ENCODE results near the gene RBM4B. TPM values are rescaled to one million over a fixed set of nuclear protein-coding genes. Genes with fewer than 3 reads are reported as not detected.

RBM4B gene
- total RNA-seq (2021; ENCODE audit: unreplicated experiment) (33.6 TPM), Bru-seq, nascent RNA (percentile 85 among the genes with signal in this experiment), BruChase-seq, experiment 1, labeled RNA remaining after a 2-hour chase (percentile 86 among the genes with signal in this experiment), BruChase-seq, experiment 2, labeled RNA remaining after a 6-hour chase (percentile 81 among the genes with signal in this experiment)
- polyA plus RNA-seq (2012; ENCODE audit: insufficient read length), result 29.5 TPM
- long read RNA-seq, transcript RBM4B-201 (4 exons, 1,840 nt), result major isoform, 28 of 83 reads
- long read RNA-seq, transcript RBM4B-206 (2 exons, 1,646 nt), result minor isoform, 14 of 83 reads
- long read RNA-seq, partial matches to known transcripts, result 14 of 83 reads
- long read RNA-seq, other reads (novel, unspliced or antisense), result 25 of 83 reads

GRCh38 chr11:66677599-66678375, at the start of gene RBM4B:
RBM4B (minus strand) TSS chr11:66677887; CDS start chr11:66677079, 808 bp downstream.
- Histone ChIP-seq H3K4me3 (ENCODE audit: low read depth in 2 of 2, low read length in 2 of 2) (peak within 1 kb of the TSS; percentile 64 to 92), H3K27me3 (ENCODE audit: control insufficient read depth, insufficient read depth, low read length) (no peaks in the 10 kb centered on the region), H3K36me3 (ENCODE audit: control insufficient read depth, insufficient read depth, low read length) (peaks cover 5% of the 10 kb centered on the region; the same call in 1 of the 2 replicates), H3K9me3 (ENCODE audit: control insufficient read depth, insufficient read depth, low read depth, low read length) (no peaks in the 10 kb centered on the region), H3K27ac (ENCODE audit: low read length) (peak within 1 kb of the TSS; percentile 91), H3K4me1 (ENCODE audit: control insufficient read depth, insufficient read depth, low read length) (peaks cover 20% of the 10 kb centered on the region)
- POLR2A ChIA-PET, result interaction anchor here (0.6 to 1.1 kb wide), 2 partner anchors 38 to 73 kb away, joined by 3 to 4 read pairs; no protein-coding TSS in a partner anchor
- ATAC-seq, result peak; percentile 98
- in situ Hi-C loops (cut with HindIII; ENCODE audit: low pct_unique_long_range_greater_than_20kb, low sequenced_read_pairs) (loop anchor here (5.0 kb wide), 1 partner anchor 55 kb away; no protein-coding TSS in a partner anchor), intact Hi-C loops (cut with micrococcal nuclease; ENCODE audit: unreplicated experiment) (loop anchor here (1.0 to 10.0 kb wide), 2 partner anchors 103 to 269 kb away; no protein-coding TSS in a partner anchor)
- CTCF ChIA-PET, result interaction anchor here (0.6 to 2.1 kb wide), 10 partner anchors 13 to 355 kb away, joined by 3 to 8 read pairs (median 6); partner anchors contain the start of gene MRPL11
- peak; percentile 77 for DNase-seq (ENCODE audit: low read depth, low spot score)
- TF ChIP-seq REST (IDR thresholded peaks at IDR 0.05; ENCODE audit: insufficient read depth in 1 of 2, low read depth in 2 of 2, low read length in 1 of 2), result peak in 1 of 2 experiments; percentile 65; a peak in 1 of 4 replicates
- peak; percentile 93; the same call in 1 of the 2 replicates for TF ChIP-seq SIN3A (IDR thresholded peaks at IDR 0.05; ENCODE audit: borderline replicate concordance, insufficient read depth, low read depth, low read length)
- peak; percentile 48; the same call in 1 of the 2 replicates for TF ChIP-seq TCF7L2 (IDR thresholded peaks at IDR 0.05; ENCODE audit: low read depth, low read length)
- no peak for TF ChIP-seq CTCF (IDR thresholded peaks at IDR 0.05)
- peak; percentile 92 for TF ChIP-seq POLR2AphosphoS5 (IDR thresholded peaks at IDR 0.05; ENCODE audit: low read depth, low read length)
- no TSS peak for BruUV-seq (replicated peaks)

- intact Hi-C loops (cut with micrococcal nuclease; ENCODE audit: unreplicated experiment), result no loop called here
- CTCF ChIA-PET, result interaction anchor here (1.0 kb wide), 1 partner anchor 85 kb away, joined by 3 read pairs; no protein-coding TSS in a partner anchor
- H3K4me1 ChIP-seq (ENCODE audit: control insufficient read depth, insufficient read depth, low read length), result peaks cover 6% of the 10 kb centered on the region; the same call in 1 of the 2 replicates
Measured at GRCh38 chr11:66725647-66726046, 48.0 kb upstream of the RBM4B start.

More at GRCh38 chr11:66725647-66726046, 48.0 kb upstream of the RBM4B start:
- peaks cover 22% of the 10 kb centered on the region for H3K27me3 ChIP-seq (ENCODE audit: control insufficient read depth, insufficient read depth, low read length)
- POLR2A ChIA-PET, result no interaction called here
- H3K27ac ChIP-seq (ENCODE audit: low read length), result no peak overlapping the region
- in situ Hi-C loops (cut with HindIII; ENCODE audit: low pct_unique_long_range_greater_than_20kb, low sequenced_read_pairs), result no loop called here
- no peaks in the 10 kb centered on the region for H3K9me3 ChIP-seq (ENCODE audit: control insufficient read depth, insufficient read depth, low read depth, low read length)
- no peak for ATAC-seq
- DNase-seq (ENCODE audit: low read depth, low spot score), result no peak
- no peak for TF ChIP-seq CTCF (IDR thresholded peaks at IDR 0.05)
- no peak for TF ChIP-seq TCF7L2 (IDR thresholded peaks at IDR 0.05; ENCODE audit: low read depth, low read length)
- no peak for TF ChIP-seq REST (IDR thresholded peaks at IDR 0.05; ENCODE audit: insufficient read depth in 1 of 2, low read depth in 2 of 2, low read length in 1 of 2)
- TF ChIP-seq POLR2AphosphoS5 (IDR thresholded peaks at IDR 0.05; ENCODE audit: low read depth, low read length), result no peak
- no peak for TF ChIP-seq SIN3A (IDR thresholded peaks at IDR 0.05; ENCODE audit: borderline replicate concordance, insufficient read depth, low read depth, low read length)
- H3K4me3 ChIP-seq (ENCODE audit: low read depth in 2 of 2, low read length in 2 of 2), result no peak overlapping the region
- no peaks in the 10 kb centered on the region for H3K36me3 ChIP-seq (ENCODE audit: control insufficient read depth, insufficient read depth, low read length)
- BruUV-seq (replicated peaks), result no TSS peak
